CD14-positive monocyte (primary cell): ENCODE results near the gene TTC28. TPM values are rescaled to one million over a fixed set of nuclear protein-coding genes. Genes with fewer than 3 reads are reported as not detected.

ENCODE experiments used
- DNase-seq, 3 donors: peaks; one replicate each; pipeline ENCODE4 v3.0.0-alpha.2; 2011 to 2022
- H2AFZ ChIP-seq: 2 replicates; pipeline ENCODE4 v1.6.0; 2012; ENCODE audit warnings: mild to moderate bottlenecking, low read depth, low read length, inconsistent platforms; ENCODE audit not compliant: insufficient read depth, poor library complexity, severe bottlenecking
- H3K27ac ChIP-seq, 2 donors: 1 replicate in 1 of 2; 2 replicates in 1 of 2; pipeline ENCODE4 v1.5.1; 2012 to 2013; ENCODE audit warnings: low read length in 2 of 2, control low read depth in 1 of 2, inconsistent platforms in 1 of 2, low read depth in 1 of 2, mild to moderate bottlenecking in 1 of 2
- H3K27me3 ChIP-seq, 2 donors: one replicate each; pipeline versions ENCODE4 v1.6.0 to v1.6.1; 2011 to 2013; ENCODE audit warnings: low read length in 2 of 2; ENCODE audit not compliant: control insufficient read depth in 2 of 2, insufficient read depth in 2 of 2
- H3K36me3 ChIP-seq, 2 donors: replicated peaks in 1 of 2; 1 replicate in 1 of 2; 2 replicates in 1 of 2; pipeline versions ENCODE4 v1.5.1 to v1.6.1; 2012 to 2013; ENCODE audit warnings: low read length in 2 of 2, control low read depth in 1 of 2, inconsistent platforms in 1 of 2, mild to moderate bottlenecking in 1 of 2; ENCODE audit not compliant: insufficient read depth in 2 of 2, control insufficient read depth in 1 of 2
- H3K4me1 ChIP-seq, 2 donors: 1 replicate in 1 of 2; 2 replicates in 1 of 2; pipeline versions ENCODE4 v1.5.1 to v1.6.1; 2012 to 2013; ENCODE audit warnings: low read length in 2 of 2, control low read depth in 1 of 2, inconsistent platforms in 1 of 2, mild to moderate bottlenecking in 1 of 2, moderate library complexity in 1 of 2; ENCODE audit not compliant: insufficient read depth in 2 of 2, control insufficient read depth in 1 of 2
- H3K4me2 ChIP-seq: replicated peaks from 2 replicates; pipeline ENCODE3; 2012; ENCODE audit warnings: low read length, moderate library complexity, mild to moderate bottlenecking; ENCODE audit not compliant: poor library complexity, severe bottlenecking; ENCODE audit errors: extremely low read depth
- H3K4me3 ChIP-seq, 3 experiments: fragments of 200-600 bp in 1 of 3; sonication (generic) in 1 of 3; replicated peaks in 1 of 3; 1 replicate in 2 of 3; 2 replicates in 1 of 3; pipeline ENCODE4 v1.5.1; 2011 to 2013; ENCODE audit warnings: low read length in 3 of 3, mild to moderate bottlenecking in 3 of 3, control low read depth in 2 of 3, low read depth in 2 of 3, inconsistent platforms in 1 of 3, moderate library complexity in 1 of 3
- H3K79me2 ChIP-seq: 2 replicates; pipeline ENCODE4 v1.6.0; 2012; ENCODE audit warnings: mild to moderate bottlenecking, control low read depth, inconsistent platforms, low read length, moderate library complexity; ENCODE audit not compliant: insufficient read depth
- H3K9ac ChIP-seq: 2 replicates; pipeline ENCODE4 v1.6.0; 2017; ENCODE audit warnings: low read length, mild to moderate bottlenecking; ENCODE audit not compliant: insufficient read depth, poor library complexity, severe bottlenecking
- H3K9me3 ChIP-seq, 2 donors: replicated peaks in 1 of 2; 1 replicate in 1 of 2; 2 replicates in 1 of 2; pipeline versions ENCODE4 v1.5.1 to v1.6.1; 2012 to 2013; ENCODE audit warnings: low read length in 2 of 2, control low read depth in 1 of 2; ENCODE audit not compliant: control insufficient read depth in 1 of 2, insufficient read depth in 1 of 2
- H4K20me1 ChIP-seq: 2 replicates; pipeline ENCODE4 v1.6.0; 2012; ENCODE audit warnings: mild to moderate bottlenecking, low read length, control low read depth, moderate library complexity; ENCODE audit not compliant: insufficient read depth
- H3K27ac Mint-ChIP-seq, 7 donors: one replicate each; pipeline ENCODE4 v1.8.0; 2020; ENCODE audit warnings: mild to moderate bottlenecking in 7 of 7, mixed read lengths in 7 of 7, moderate library complexity in 6 of 7, inconsistent platforms in 2 of 7
- H3K27me3 Mint-ChIP-seq, 3 donors: one replicate each; pipeline ENCODE4 v1.8.0; 2021 to 2022; ENCODE audit warnings: low read depth in 3 of 3, mild to moderate bottlenecking in 3 of 3, mixed read lengths in 3 of 3, moderate library complexity in 3 of 3, inconsistent platforms in 1 of 3
- H3K36me3 Mint-ChIP-seq, 2 donors: one replicate each; pipeline ENCODE4 v1.8.0; 2020; ENCODE audit warnings: mixed read lengths in 2 of 2, inconsistent platforms in 1 of 2, mild to moderate bottlenecking in 1 of 2
- H3K4me1 Mint-ChIP-seq: one replicate; pipeline ENCODE4 v1.8.0; 2020; ENCODE audit warnings: mild to moderate bottlenecking, mixed read lengths
- H3K4me3 Mint-ChIP-seq, 2 donors: one replicate each; pipeline ENCODE4 v1.8.0; 2020; ENCODE audit warnings: mild to moderate bottlenecking in 2 of 2, mixed read lengths in 2 of 2, moderate library complexity in 1 of 2
- H3K9me3 Mint-ChIP-seq, 7 donors: one replicate each; pipeline ENCODE4 v1.8.0; 2020 to 2022; ENCODE audit warnings: mixed read lengths in 7 of 7, mild to moderate bottlenecking in 6 of 7, moderate library complexity in 6 of 7, inconsistent platforms in 2 of 7
- WGBS: methylation state at CpG from one replicate; pipeline ENCODE4 v1.1.5; 2013; ENCODE audit warnings: missing lambda C conversion rate; ENCODE audit not compliant: insufficient coverage; 5-methylcytosine and 5-hydroxymethylcytosine counted together
- intact Hi-C, 2 donors: fragments of 100-400 bp; cut with micrococcal nuclease; formaldehyde crosslinking; loops; one replicate each; pipeline versions ENCODE4 v1.15.0 to v1.15.1; 2023
- polyA plus RNA-seq, 3 donors: library from polyadenylated mRNA; depleted of rRNA in 1 of 3; unstranded in 2 of 3; stranded (reverse) in 1 of 3; fragments of 300-500 nt in 2 of 3; fragments of >200 nt in 1 of 3; fragmentation: Illumina TruSeq in 2 of 3; gene quantifications; 1 replicate in 2 of 3; 2 replicates in 1 of 3; pipeline ENCODE4 v1.2.3, GENCODE V29; 2012 to 2021
- TF ChIP-seq, protein P1 (sequence below): fragments of 200-600 bp; IDR thresholded peaks from one replicate; pipeline ENCODE4 v1.8.0; 2022; ENCODE audit warnings: antibody characterized with exemption, mild to moderate bottlenecking

The TTC28 gene
- polyA plus RNA-seq, 3 donors: 0.24 to 0.61 TPM; not detected in 1

DNA sequence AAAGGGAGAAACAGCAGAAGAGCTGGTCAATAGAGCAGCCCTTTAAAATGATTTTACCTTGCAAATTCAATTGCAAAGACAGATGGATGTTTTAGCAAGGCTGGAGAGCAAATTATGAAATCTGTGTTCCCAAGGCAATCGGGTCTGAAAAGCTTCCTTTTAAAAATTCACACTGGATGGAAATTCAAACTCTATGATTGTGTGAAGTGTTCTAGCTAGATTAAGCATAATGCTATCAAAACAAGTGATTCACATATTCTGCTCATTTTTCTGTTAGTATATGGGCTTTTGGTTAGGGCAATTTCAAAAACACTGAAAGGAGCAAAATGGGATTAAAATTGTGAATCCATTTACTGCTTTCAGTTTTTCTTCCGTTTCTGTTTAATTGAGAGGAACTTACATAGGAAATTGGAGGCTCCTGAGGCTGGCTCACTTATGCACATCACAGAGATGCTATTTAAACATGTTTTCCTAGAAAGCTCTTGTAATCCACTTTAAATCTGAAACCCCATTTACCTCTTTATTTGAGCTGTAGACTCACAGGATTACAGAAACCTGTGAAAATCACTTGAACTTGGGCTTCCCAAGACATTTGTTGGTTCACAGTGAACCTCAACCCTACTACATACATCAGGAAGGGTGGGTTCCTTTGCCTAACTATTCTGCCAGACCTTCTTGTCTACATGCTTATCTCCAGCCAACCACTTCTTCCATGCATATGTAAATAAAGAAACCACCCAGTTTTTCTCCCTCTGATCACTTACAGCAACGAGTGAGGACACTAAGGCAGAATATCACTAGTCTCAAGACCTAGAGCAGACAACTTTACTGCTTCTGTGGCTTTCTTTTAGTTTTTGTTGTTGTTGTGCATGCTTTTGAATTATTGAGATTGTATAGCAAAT, 558.7 kb downstream of the TTC28 start:
- H3K27ac Mint-ChIP-seq: no peak overlapping the region
- no CpG with 5 or more reads among the region's 3 CpGs for WGBS

GRCh38 chr22:28118957-28119631, 560.5 kb downstream of the TTC28 start:
- Mint-ChIP-seq H3K27me3 (peaks cover 0 to 1% (median 0%) of the 10 kb centered on the region in 3 donors), H3K4me3 (no peak overlapping the region), H3K36me3 (no peaks in the 10 kb centered on the region), H3K27ac (no peak overlapping the region), H3K4me1 (peaks cover 5% of the 10 kb centered on the region), H3K9me3 (peaks cover 0 to 3% (median 0%) of the 10 kb centered on the region in 7 donors)
- H3K9me3 ChIP-seq: no peaks in the 10 kb centered on the region
- H3K27me3 ChIP-seq: no peaks in the 10 kb centered on the region
- no peak overlapping the region for H2AFZ ChIP-seq
- H3K4me2 ChIP-seq: no peak overlapping the region
- TF ChIP-seq, protein P1, sequence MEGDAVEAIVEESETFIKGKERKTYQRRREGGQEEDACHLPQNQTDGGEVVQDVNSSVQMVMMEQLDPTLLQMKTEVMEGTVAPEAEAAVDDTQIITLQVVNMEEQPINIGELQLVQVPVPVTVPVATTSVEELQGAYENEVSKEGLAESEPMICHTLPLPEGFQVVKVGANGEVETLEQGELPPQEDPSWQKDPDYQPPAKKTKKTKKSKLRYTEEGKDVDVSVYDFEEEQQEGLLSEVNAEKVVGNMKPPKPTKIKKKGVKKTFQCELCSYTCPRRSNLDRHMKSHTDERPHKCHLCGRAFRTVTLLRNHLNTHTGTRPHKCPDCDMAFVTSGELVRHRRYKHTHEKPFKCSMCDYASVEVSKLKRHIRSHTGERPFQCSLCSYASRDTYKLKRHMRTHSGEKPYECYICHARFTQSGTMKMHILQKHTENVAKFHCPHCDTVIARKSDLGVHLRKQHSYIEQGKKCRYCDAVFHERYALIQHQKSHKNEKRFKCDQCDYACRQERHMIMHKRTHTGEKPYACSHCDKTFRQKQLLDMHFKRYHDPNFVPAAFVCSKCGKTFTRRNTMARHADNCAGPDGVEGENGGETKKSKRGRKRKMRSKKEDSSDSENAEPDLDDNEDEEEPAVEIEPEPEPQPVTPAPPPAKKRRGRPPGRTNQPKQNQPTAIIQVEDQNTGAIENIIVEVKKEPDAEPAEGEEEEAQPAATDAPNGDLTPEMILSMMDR: no peak
- no peak for DNase-seq
- no peaks in the 10 kb centered on the region for H3K79me2 ChIP-seq
- H3K4me3 ChIP-seq: no peak overlapping the region
- H3K9ac ChIP-seq: no peak overlapping the region
- no CpG with 5 or more reads among the region's 2 CpGs for WGBS
- no peaks in the 10 kb centered on the region for H4K20me1 ChIP-seq
- H3K4me1 ChIP-seq: no peaks in the 10 kb centered on the region
- intact Hi-C loops: no loop called here
- no peak overlapping the region for H3K27ac ChIP-seq
- H3K36me3 ChIP-seq: no peaks in the 10 kb centered on the region

More for the DNA sequence above, 558.7 kb downstream of the TTC28 start:
- Mint-ChIP-seq H3K4me1 (peaks cover 5% of the 10 kb centered on the region), H3K27me3 (peaks cover 0 to 1% (median 0%) of the 10 kb centered on the region in 3 donors), H3K4me3 (no peak overlapping the region), H3K9me3 (peaks cover 0 to 3% (median 0%) of the 10 kb centered on the region in 7 donors), H3K36me3 (no peaks in the 10 kb centered on the region)
- no peaks in the 10 kb centered on the region for H3K9me3 ChIP-seq
- no peaks in the 10 kb centered on the region for H4K20me1 ChIP-seq
- TF ChIP-seq, protein P1: no peak
- H3K27me3 ChIP-seq: no peaks in the 10 kb centered on the region
- no peaks in the 10 kb centered on the region for H3K79me2 ChIP-seq
- H3K4me1 ChIP-seq: no peaks in the 10 kb centered on the region
- H3K4me2 ChIP-seq: no peak overlapping the region
- H3K27ac ChIP-seq: no peak overlapping the region
- DNase-seq: no peak
- intact Hi-C loops: no loop called here
- H3K36me3 ChIP-seq: no peaks in the 10 kb centered on the region
- no peak overlapping the region for H2AFZ ChIP-seq
- H3K9ac ChIP-seq: no peak overlapping the region
- no peak overlapping the region for H3K4me3 ChIP-seq
